Uterus (tissue), 4 donors: ENCODE measurements around the gene RAD52. TPM values are rescaled to one million over a fixed set of nuclear protein-coding genes. Genes with fewer than 3 reads are reported as not detected.
A peak's percentile ranks its signal among the peaks of the same experiment; 100 is the strongest.

ENCODE experiments used
- DNase-seq, 2 donors: peaks; one replicate each; pipeline ENCODE4 v3.0.0-alpha.2; 2019 to 2020
- H3K27ac ChIP-seq, 2 donors: fragments of 200-600 bp; sonication (generic); 1 replicate in 1 of 2; 2 replicates in 1 of 2; pipeline ENCODE4 v1.5.1; 2016 to 2018
- H3K27me3 ChIP-seq, 2 donors: fragments of 200-600 bp; sonication (generic); one replicate each; pipeline ENCODE4 v1.5.1; 2018 to 2019; ENCODE audit warnings: control low read depth in 1 of 2
- H3K36me3 ChIP-seq, 2 donors: fragments of 200-600 bp; sonication (generic); one replicate each; pipeline ENCODE4 v1.5.1; 2019; ENCODE audit warnings: control low read depth in 1 of 2
- H3K4me1 ChIP-seq, 2 donors: fragments of 200-600 bp; sonication (generic); one replicate each; pipeline ENCODE4 v1.5.1; 2018 to 2019; ENCODE audit warnings: control low read depth in 1 of 2
- H3K4me3 ChIP-seq, 2 donors: fragments of 200-600 bp; sonication (generic); 1 replicate in 1 of 2; 2 replicates in 1 of 2; pipeline ENCODE4 v1.5.1; 2018 to 2019; ENCODE audit warnings: mild to moderate bottlenecking in 1 of 2
- H3K9me3 ChIP-seq, 2 donors: fragments of 200-600 bp; sonication (generic); one replicate each; pipeline ENCODE4 v1.5.1; 2019; ENCODE audit warnings: control low read depth in 1 of 2
- CTCF ChIP-seq, 4 experiments: fragments of 200-600 bp in 2 of 4; fragments of 450-650 bp in 2 of 4; sonication (generic) in 2 of 4; IDR thresholded peaks; one replicate each; pipeline ENCODE4 v1.5.1; 2016 to 2019; ENCODE audit warnings: antibody characterized with exemption in 4 of 4, mild to moderate bottlenecking in 2 of 4, moderate library complexity in 1 of 4
- POLR2A ChIP-seq, 2 donors: fragments of 450-650 bp; IDR thresholded peaks; one replicate each; pipeline ENCODE4 v1.6.1; 2016; ENCODE audit warnings: antibody characterized with exemption in 2 of 2, mild to moderate bottlenecking in 1 of 2, moderate library complexity in 1 of 2
- intact Hi-C: fragments of 100-400 bp; cut with DNase I; formaldehyde crosslinking; loops from one replicate; pipeline ENCODE4 v1.15.1; 2023; ENCODE audit warnings: low total_unique reads
- total RNA-seq, 4 donors: library from RNA; depleted of rRNA in 3 of 4; stranded (reverse); fragments of >200 nt in 3 of 4; gene quantifications; one replicate each; pipeline versions ENCODE4 v1.1.0 to v1.2.4, GENCODE V29; 2014 to 2023
- donor health status: DM: yes; HTN: yes; CAD: no.

Gene RAD52
- total RNA-seq: 10 to 100 TPM in 3 of 4 donors, 1 to 10 TPM in 1; 2.4 to 47.4 (median 25.7) TPM

- intact Hi-C loops: loop anchor here (10.0 kb wide), 1 partner anchor 385 kb away; no protein-coding TSS in a partner anchor
- peak within 1 kb of the TSS; percentile 92 to 93 for H3K27ac ChIP-seq
- no peaks in the 10 kb centered on the region for H3K36me3 ChIP-seq
Observed at GRCh38 chr12:949453-950191, at the start of gene RAD52. Gene RAD52 (minus strand): TSS chr12:949694. CDS start chr12:933058, 16,636 bp downstream.

GRCh38 chr12:998020-998874, 48.8 kb upstream of the RAD52 start:
- Histone ChIP-seq H3K4me3 (no peak overlapping the region), H3K27me3 (no peaks in the 10 kb centered on the region), H3K36me3 (no peaks in the 10 kb centered on the region), H3K4me1 (peaks cover 0 to 3% of the 10 kb centered on the region in 2 donors), H3K9me3 (no peaks in the 10 kb centered on the region), H3K27ac (no peak overlapping the region)
- intact Hi-C loops: no loop called here
- TF ChIP-seq CTCF (IDR thresholded peaks at IDR 0.05) (no peak), POLR2A (IDR thresholded peaks at IDR 0.05) (no peak)
- DNase-seq: no peak

More at GRCh38 chr12:949453-950191, at the start of gene RAD52:
- peak within 1 kb of the TSS; percentile 68 to 88 for H3K4me3 ChIP-seq
- peak; percentile 35 to 67 for TF ChIP-seq POLR2A (IDR thresholded peaks at IDR 0.05)
- TF ChIP-seq CTCF (IDR thresholded peaks at IDR 0.05): peak; percentile 98 to 99 (median 98)
- no peaks in the 10 kb centered on the region for H3K27me3 ChIP-seq
- H3K4me1 ChIP-seq: no peaks in the 10 kb centered on the region
- H3K9me3 ChIP-seq: no peaks in the 10 kb centered on the region
- DNase-seq: peak; percentile 98

- no peaks in the 10 kb centered on the region for H3K27me3 ChIP-seq
- H3K4me3 ChIP-seq: no peak overlapping the region
- intact Hi-C loops: no loop called here
- H3K4me1 ChIP-seq: peaks cover 0 to 8% of the 10 kb centered on the region in 2 donors
- TF ChIP-seq CTCF (IDR thresholded peaks at IDR 0.05) (no peak), POLR2A (IDR thresholded peaks at IDR 0.05) (no peak)
- no peaks in the 10 kb centered on the region for H3K36me3 ChIP-seq
- DNase-seq: no peak
- no peak overlapping the region for H3K27ac ChIP-seq
- no peaks in the 10 kb centered on the region for H3K9me3 ChIP-seq
Observed at GRCh38 chr12:997505-997904, 48.0 kb upstream of the RAD52 start.

GRCh38 chr12:996881-997280, 47.4 kb upstream of the RAD52 start:
- peaks cover 0 to 8% of the 10 kb centered on the region in 2 donors for H3K4me1 ChIP-seq
- no peak overlapping the region for H3K4me3 ChIP-seq
- H3K36me3 ChIP-seq: no peaks in the 10 kb centered on the region
- TF ChIP-seq POLR2A (IDR thresholded peaks at IDR 0.05) (no peak), CTCF (IDR thresholded peaks at IDR 0.05) (no peak)
- H3K27me3 ChIP-seq: no peaks in the 10 kb centered on the region
- intact Hi-C loops: no loop called here
- H3K9me3 ChIP-seq: no peaks in the 10 kb centered on the region
- no peak overlapping the region for H3K27ac ChIP-seq
- no peak for DNase-seq

- H3K4me3 ChIP-seq: no peak overlapping the region
- H3K27ac ChIP-seq: peak overlapping the region in 1 of 2 donors; percentile 95
- H3K27me3 ChIP-seq: no peaks in the 10 kb centered on the region
- H3K9me3 ChIP-seq: no peaks in the 10 kb centered on the region
- TF ChIP-seq CTCF (IDR thresholded peaks at IDR 0.05) (no peak), POLR2A (IDR thresholded peaks at IDR 0.05) (no peak)
- DNase-seq: no peak
- H3K4me1 ChIP-seq: peaks cover 0 to 8% of the 10 kb centered on the region in 2 donors
- H3K36me3 ChIP-seq: no peaks in the 10 kb centered on the region
- intact Hi-C loops: no loop called here
Observed at GRCh38 chr12:992647-993046, 43.2 kb upstream of the RAD52 start.
